H1 (cell line): ENCODE results near the gene MYO9A.

Source experiments
- BRCA1 ChIP-seq: IDR thresholded peaks from 2 replicates; pipeline ENCODE4 v1.6.1; 2012; ENCODE audit warnings: low read depth, low read length, improper control_type of control experiment
- CEBPB ChIP-seq: IDR thresholded peaks from 2 replicates; pipeline ENCODE4 v1.6.1; 2012; ENCODE audit warnings: low read depth, low read length
- GABPA ChIP-seq: IDR thresholded peaks from 2 replicates; pipeline ENCODE4 v1.6.1; 2011; ENCODE audit warnings: mild to moderate bottlenecking, low read length, moderate library complexity, borderline replicate concordance; ENCODE audit not compliant: insufficient read depth
- KDM1A ChIP-seq: fragments of 200-600, 300-600 bp; sonication (generic); IDR thresholded peaks from 2 replicates; pipeline ENCODE4 v1.7.1; 2016; ENCODE audit warnings: mild to moderate bottlenecking, low read length, borderline replicate concordance
- KDM5A ChIP-seq: fragments of 200-600 bp; IDR thresholded peaks from 2 replicates; pipeline ENCODE4 v1.7.1; 2012; ENCODE audit warnings: mild to moderate bottlenecking, low read length, inconsistent platforms, mixed read lengths
- NRF1 ChIP-seq: IDR thresholded peaks from 2 replicates; pipeline ENCODE4 v1.6.1; 2011; ENCODE audit warnings: mild to moderate bottlenecking, low read depth, low read length, improper control_type of control experiment
- POLR2A ChIP-seq, 2 experiments: IDR thresholded peaks; 1 replicate in 1 of 2; 2 replicates in 1 of 2; pipeline ENCODE4 v1.6.1; 2011; ENCODE audit warnings: low read depth in 2 of 2, low read length in 2 of 2, mild to moderate bottlenecking in 2 of 2; ENCODE audit errors: control extremely low read depth in 1 of 2
- POLR2AphosphoS5 ChIP-seq: IDR thresholded peaks from 2 replicates; pipeline ENCODE4 v1.6.1; 2011; ENCODE audit warnings: low read depth, low read length
- SIN3A ChIP-seq, 2 experiments: IDR thresholded peaks in 1 of 2; conservative IDR thresholded peaks in 1 of 2; 2 replicates each; pipeline ENCODE4 v1.6.1; 2011 to 2012; ENCODE audit warnings: low read length in 2 of 2, improper control_type of control experiment in 1 of 2, low read depth in 1 of 2, mild to moderate bottlenecking in 1 of 2
- SIRT6 ChIP-seq: IDR thresholded peaks from one replicate; pipeline ENCODE4 v1.7.1; 2012; ENCODE audit warnings: low read length, inconsistent platforms
- TBP ChIP-seq: IDR thresholded peaks from 2 replicates; pipeline ENCODE4 v1.6.1; 2011; ENCODE audit warnings: low read depth, low read length, improper control_type of control experiment
- TCF12 ChIP-seq: IDR thresholded peaks from 2 replicates; pipeline ENCODE4 v1.6.1; 2011; ENCODE audit warnings: low read depth, mild to moderate bottlenecking, low read length
- YY1 ChIP-seq: IDR thresholded peaks from 2 replicates; pipeline ENCODE4 v1.6.1; 2011; ENCODE audit warnings: low read depth, mild to moderate bottlenecking, low read length
- TF ChIP-seq, protein P1 (sequence below), 3 experiments: IDR thresholded peaks; 1 replicate in 2 of 3; 2 replicates in 1 of 3; pipeline versions ENCODE4 v1.5.1 to v1.6.1; 2011; ENCODE audit warnings: low read length in 3 of 3, mild to moderate bottlenecking in 3 of 3, inconsistent platforms in 2 of 3, low read depth in 1 of 3, moderate library complexity in 1 of 3; ENCODE audit not compliant: insufficient read depth in 1 of 3; ENCODE audit errors: control extremely low read depth in 1 of 3

DNA sequence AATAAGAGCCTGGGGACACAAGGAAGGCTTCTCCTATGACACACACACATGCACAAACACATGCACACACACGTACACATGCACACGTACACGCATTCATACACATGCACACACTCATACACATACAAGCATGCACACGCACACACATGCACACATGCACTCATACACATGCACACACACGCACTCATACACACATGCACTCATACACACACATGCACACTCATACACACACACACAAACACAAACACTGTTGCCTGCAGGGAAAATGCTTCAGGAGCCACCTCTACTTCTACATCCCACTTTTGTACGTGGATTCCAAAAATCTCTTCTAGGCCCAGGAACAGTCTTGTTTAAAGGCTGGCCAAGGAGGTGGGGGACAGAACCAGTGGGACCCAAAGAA is 328.3 kb downstream of the MYO9A start:
- TF ChIP-seq, protein P1, sequence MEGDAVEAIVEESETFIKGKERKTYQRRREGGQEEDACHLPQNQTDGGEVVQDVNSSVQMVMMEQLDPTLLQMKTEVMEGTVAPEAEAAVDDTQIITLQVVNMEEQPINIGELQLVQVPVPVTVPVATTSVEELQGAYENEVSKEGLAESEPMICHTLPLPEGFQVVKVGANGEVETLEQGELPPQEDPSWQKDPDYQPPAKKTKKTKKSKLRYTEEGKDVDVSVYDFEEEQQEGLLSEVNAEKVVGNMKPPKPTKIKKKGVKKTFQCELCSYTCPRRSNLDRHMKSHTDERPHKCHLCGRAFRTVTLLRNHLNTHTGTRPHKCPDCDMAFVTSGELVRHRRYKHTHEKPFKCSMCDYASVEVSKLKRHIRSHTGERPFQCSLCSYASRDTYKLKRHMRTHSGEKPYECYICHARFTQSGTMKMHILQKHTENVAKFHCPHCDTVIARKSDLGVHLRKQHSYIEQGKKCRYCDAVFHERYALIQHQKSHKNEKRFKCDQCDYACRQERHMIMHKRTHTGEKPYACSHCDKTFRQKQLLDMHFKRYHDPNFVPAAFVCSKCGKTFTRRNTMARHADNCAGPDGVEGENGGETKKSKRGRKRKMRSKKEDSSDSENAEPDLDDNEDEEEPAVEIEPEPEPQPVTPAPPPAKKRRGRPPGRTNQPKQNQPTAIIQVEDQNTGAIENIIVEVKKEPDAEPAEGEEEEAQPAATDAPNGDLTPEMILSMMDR (IDR thresholded peaks at IDR 0.05; ENCODE audit: control extremely low read depth in 1 of 3, insufficient read depth in 1 of 3, low read depth in 1 of 3, low read length in 3 of 3) = no peak
- TF ChIP-seq TBP (no peak), SIN3A (conservative IDR thresholded peaks at IDR 0.05 in 1 of 2, IDR thresholded peaks at IDR 0.05 in 1 of 2; ENCODE audit: low read depth in 1 of 2, low read length in 2 of 2) (no peak), KDM5A (no peak), GABPA (no peak), POLR2A (IDR thresholded peaks at IDR 0.05; ENCODE audit: control extremely low read depth in 1 of 2, low read depth in 2 of 2, low read length in 2 of 2) (no peak), SIRT6 (no peak), CEBPB (no peak), NRF1 (no peak), POLR2AphosphoS5 (no peak), BRCA1 (no peak), YY1 (no peak), TCF12 (no peak), KDM1A (no peak)
